ENCODE measurements around the gene PEA15. TPM values are rescaled to one million over a fixed set of nuclear protein-coding genes. Genes with fewer than 3 reads are reported as not detected.

Gene PEA15
- total RNA-seq, 2 experiments from 2014 or later: 22.3 to 30.5 TPM

DNA sequence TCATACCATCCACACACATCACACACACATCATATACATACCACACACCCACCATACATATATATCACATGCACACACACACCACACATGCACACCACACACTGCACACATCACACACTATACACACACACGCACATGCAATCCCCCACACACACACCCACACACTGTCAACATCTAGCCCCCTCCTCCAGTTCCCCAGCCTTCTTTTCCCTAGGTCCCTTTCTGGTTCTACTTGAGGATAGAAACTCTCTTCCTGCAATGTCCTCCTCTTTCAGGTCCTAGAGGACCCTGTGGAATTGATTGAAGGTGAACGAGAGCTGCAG lies 10.5 kb upstream of the PEA15 start:
- BruUV-seq (replicated peaks): no TSS peak
- intact Hi-C loops (cut with micrococcal nuclease; ENCODE audit: unreplicated experiment): no loop called here
- Histone ChIP-seq H4K20me1 (ENCODE audit: insufficient read depth, low read length) (no peaks in the 10 kb centered on the region), H3K4me2 (ENCODE audit: low read length) (no peak overlapping the region), H3K27ac (ENCODE audit: low read depth, low read length, poor library complexity, severe bottlenecking) (no peak overlapping the region), H3K9me2 (ENCODE audit: insufficient read depth, low read length) (no peaks in the 10 kb centered on the region), H3K79me2 (ENCODE audit: insufficient read depth, low read depth, low read length) (no peaks in the 10 kb centered on the region), H3K9me3 (ENCODE audit: low read length) (no peaks in the 10 kb centered on the region), H2AFZ (ENCODE audit: low read length) (no peak overlapping the region), H3K4me3 (ENCODE audit: low read depth, low read length, poor library complexity, severe bottlenecking) (no peak overlapping the region), H3K4me1 (ENCODE audit: insufficient read depth, low read length, poor library complexity, severe bottlenecking) (peaks cover 7% of the 10 kb centered on the region), H3K36me3 (ENCODE audit: insufficient read depth, low read length) (no peaks in the 10 kb centered on the region)
- ChIA-PET CTCF (ENCODE audit: unreplicated experiment) (no interaction called here), POLR2A (no interaction called here)
- DNase-seq (ENCODE audit: low spot score): no peak
- TF ChIP-seq EZH2phosphoT487 (IDR thresholded peaks at IDR 0.05; ENCODE audit: borderline replicate concordance, low read depth, low read length): no peak
- TF ChIP-seq, protein P1, sequence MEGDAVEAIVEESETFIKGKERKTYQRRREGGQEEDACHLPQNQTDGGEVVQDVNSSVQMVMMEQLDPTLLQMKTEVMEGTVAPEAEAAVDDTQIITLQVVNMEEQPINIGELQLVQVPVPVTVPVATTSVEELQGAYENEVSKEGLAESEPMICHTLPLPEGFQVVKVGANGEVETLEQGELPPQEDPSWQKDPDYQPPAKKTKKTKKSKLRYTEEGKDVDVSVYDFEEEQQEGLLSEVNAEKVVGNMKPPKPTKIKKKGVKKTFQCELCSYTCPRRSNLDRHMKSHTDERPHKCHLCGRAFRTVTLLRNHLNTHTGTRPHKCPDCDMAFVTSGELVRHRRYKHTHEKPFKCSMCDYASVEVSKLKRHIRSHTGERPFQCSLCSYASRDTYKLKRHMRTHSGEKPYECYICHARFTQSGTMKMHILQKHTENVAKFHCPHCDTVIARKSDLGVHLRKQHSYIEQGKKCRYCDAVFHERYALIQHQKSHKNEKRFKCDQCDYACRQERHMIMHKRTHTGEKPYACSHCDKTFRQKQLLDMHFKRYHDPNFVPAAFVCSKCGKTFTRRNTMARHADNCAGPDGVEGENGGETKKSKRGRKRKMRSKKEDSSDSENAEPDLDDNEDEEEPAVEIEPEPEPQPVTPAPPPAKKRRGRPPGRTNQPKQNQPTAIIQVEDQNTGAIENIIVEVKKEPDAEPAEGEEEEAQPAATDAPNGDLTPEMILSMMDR (conservative IDR thresholded peaks at IDR 0.05; ENCODE audit: low read length): no peak

DNA sequence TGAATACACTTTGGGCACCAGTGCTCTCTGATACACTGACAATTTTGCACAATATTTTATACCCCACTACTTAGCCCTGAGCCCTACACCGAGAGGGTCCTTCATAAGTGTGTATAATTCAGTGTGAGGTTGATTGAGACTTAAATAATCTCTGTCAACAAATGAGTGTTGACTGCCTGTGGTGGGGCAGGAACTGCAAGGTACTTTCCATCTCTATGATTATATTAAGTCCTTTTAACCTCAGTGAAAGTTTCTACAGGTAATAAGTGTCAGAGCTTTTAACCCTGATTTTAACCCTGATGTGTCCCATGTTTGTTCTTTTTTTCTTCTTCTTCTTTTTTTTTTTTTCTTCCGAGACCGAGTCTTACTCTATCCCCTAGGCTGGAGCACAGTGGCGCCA lies 9.0 kb upstream of the PEA15 start:
- BruUV-seq (replicated peaks): no TSS peak
- Histone ChIP-seq H3K9me2 (ENCODE audit: insufficient read depth, low read length) (no peaks in the 10 kb centered on the region), H3K4me2 (ENCODE audit: low read length) (no peak overlapping the region), H2AFZ (ENCODE audit: low read length) (no peak overlapping the region), H3K4me1 (ENCODE audit: insufficient read depth, low read length, poor library complexity, severe bottlenecking) (peaks cover 12% of the 10 kb centered on the region), H3K4me3 (ENCODE audit: low read depth, low read length, poor library complexity, severe bottlenecking) (no peak overlapping the region), H3K27ac (ENCODE audit: low read depth, low read length, poor library complexity, severe bottlenecking) (no peak overlapping the region), H3K79me2 (ENCODE audit: insufficient read depth, low read depth, low read length) (no peaks in the 10 kb centered on the region), H3K9me3 (ENCODE audit: low read length) (no peaks in the 10 kb centered on the region), H4K20me1 (ENCODE audit: insufficient read depth, low read length) (no peaks in the 10 kb centered on the region), H3K36me3 (ENCODE audit: insufficient read depth, low read length) (no peaks in the 10 kb centered on the region)
- intact Hi-C loops (cut with micrococcal nuclease; ENCODE audit: unreplicated experiment): no loop called here
- POLR2A ChIA-PET: interaction anchor here (0.6 kb wide), 2 partner anchors 67 to 1154 kb away, joined by 3 to 5 read pairs; no protein-coding TSS in a partner anchor
- no peak for TF ChIP-seq EZH2phosphoT487 (IDR thresholded peaks at IDR 0.05; ENCODE audit: borderline replicate concordance, low read depth, low read length)
- TF ChIP-seq, protein P1 (conservative IDR thresholded peaks at IDR 0.05; ENCODE audit: low read length): no peak
- CTCF ChIA-PET (ENCODE audit: unreplicated experiment): interaction anchor here (0.8 kb wide), 1 partner anchor 8 kb away, joined by 4 read pairs; no protein-coding TSS in a partner anchor
- DNase-seq (ENCODE audit: low spot score): no peak

DNA sequence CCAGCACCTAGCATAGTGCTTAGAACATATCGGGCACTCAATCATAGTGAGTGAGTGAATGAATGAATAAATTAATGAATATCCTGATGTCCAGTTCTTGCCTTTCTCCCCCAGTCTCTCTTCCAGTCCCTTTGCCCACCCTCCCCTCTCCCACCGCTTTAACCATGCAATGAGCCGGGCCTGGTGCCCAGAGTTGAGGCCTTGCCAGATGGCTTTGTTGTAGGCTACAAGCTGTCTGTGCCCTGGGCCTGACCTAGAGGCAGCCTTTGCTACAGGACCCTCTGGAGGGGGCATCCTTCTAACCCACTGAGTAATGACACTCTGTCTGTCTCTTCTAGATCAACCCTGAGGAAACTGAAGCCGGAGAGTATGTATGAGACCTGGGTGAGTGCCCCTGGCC lies 8.0 kb upstream of the PEA15 start:
- no TSS peak for BruUV-seq (replicated peaks)

More for the DNA sequence above, 8.0 kb upstream of the PEA15 start:
- Histone ChIP-seq H3K4me3 (ENCODE audit: low read depth, low read length, poor library complexity, severe bottlenecking) (no peak overlapping the region), H3K79me2 (ENCODE audit: insufficient read depth, low read depth, low read length) (no peaks in the 10 kb centered on the region), H3K9me2 (ENCODE audit: insufficient read depth, low read length) (no peaks in the 10 kb centered on the region), H4K20me1 (ENCODE audit: insufficient read depth, low read length) (no peaks in the 10 kb centered on the region), H3K4me1 (ENCODE audit: insufficient read depth, low read length, poor library complexity, severe bottlenecking) (peaks cover 12% of the 10 kb centered on the region), H2AFZ (ENCODE audit: low read length) (no peak overlapping the region), H3K4me2 (ENCODE audit: low read length) (no peak overlapping the region), H3K36me3 (ENCODE audit: insufficient read depth, low read length) (no peaks in the 10 kb centered on the region), H3K27ac (ENCODE audit: low read depth, low read length, poor library complexity, severe bottlenecking) (no peak overlapping the region), H3K9me3 (ENCODE audit: low read length) (no peaks in the 10 kb centered on the region)
- intact Hi-C loops (cut with micrococcal nuclease; ENCODE audit: unreplicated experiment): no loop called here
- TF ChIP-seq, protein P1 (conservative IDR thresholded peaks at IDR 0.05; ENCODE audit: low read length): no peak
- no peak for TF ChIP-seq EZH2phosphoT487 (IDR thresholded peaks at IDR 0.05; ENCODE audit: borderline replicate concordance, low read depth, low read length)
- no peak for DNase-seq (ENCODE audit: low spot score)
- ChIA-PET POLR2A (no interaction called here), CTCF (ENCODE audit: unreplicated experiment) (no interaction called here)
